Gastrocnemius medialis (tissue), 4 donors: Measurements from ENCODE around the gene BCL11B. TPM values are rescaled to one million over a fixed set of nuclear protein-coding genes. Genes with fewer than 3 reads are reported as not detected.

Source experiments
- ATAC-seq, 2 donors: fragments of 150-250 bp; one replicate each; pipeline ENCODE4 v1.9.1; 2016
- DNase-seq, 2 donors: peaks; one replicate each; pipeline ENCODE4 v3.0.0-alpha.2; 2019
- H3K27ac ChIP-seq, 4 donors: fragments of 200-600 bp; sonication (generic); 1 replicate in 1 of 4; 2 replicates in 3 of 4; pipeline ENCODE4 v1.5.1; 2016 to 2018; ENCODE audit warnings: mild to moderate bottlenecking in 2 of 4, moderate library complexity in 1 of 4
- H3K27me3 ChIP-seq, 3 donors: fragments of 200-600 bp; sonication (generic) in 2 of 3; 1 replicate in 1 of 3; 2 replicates in 2 of 3; pipeline versions ENCODE4 v1.5.1 to v1.6.0; 2016 to 2019; ENCODE audit warnings: mild to moderate bottlenecking in 1 of 3, moderate library complexity in 1 of 3
- H3K36me3 ChIP-seq, 2 donors: fragments of 200-600 bp; sonication (generic) in 1 of 2; one replicate each; pipeline ENCODE4 v1.5.1; 2017 to 2018
- H3K4me1 ChIP-seq, 2 donors: fragments of 200-600 bp; sonication (generic) in 1 of 2; one replicate each; pipeline ENCODE4 v1.5.1; 2016 to 2017; ENCODE audit warnings: mild to moderate bottlenecking in 2 of 2
- H3K4me3 ChIP-seq, 4 donors: fragments of 200-600 bp; sonication (generic) in 3 of 4; 1 replicate in 1 of 4; 2 replicates in 3 of 4; pipeline ENCODE4 v1.5.1; 2016 to 2019; ENCODE audit warnings: mild to moderate bottlenecking in 2 of 4
- H3K9me3 ChIP-seq, 3 donors: fragments of 200-600 bp; sonication (generic) in 2 of 3; 1 replicate in 1 of 3; 2 replicates in 2 of 3; pipeline ENCODE4 v1.5.1; 2016 to 2019
- POLR2A ChIP-seq, 2 donors: fragments of 450-650 bp; IDR thresholded peaks; one replicate each; pipeline ENCODE4 v1.6.1; 2017; ENCODE audit warnings: antibody characterized with exemption in 2 of 2, mild to moderate bottlenecking in 2 of 2, moderate library complexity in 2 of 2
- in situ Hi-C, 4 donors: fragments of 200-750 bp; cut with MboI; loops; one replicate each; pipeline versions ENCODE4 v1.15.0 to v1.8.0; 2017; ENCODE audit warnings: low sequenced_read_pairs in 4 of 4
- intact Hi-C: fragments of 100-400 bp; cut with DNase I; formaldehyde crosslinking; loops from one replicate; pipeline ENCODE4 v1.15.1; 2023; ENCODE audit warnings: low total_unique reads
- total RNA-seq, 4 donors: library from RNA; depleted of rRNA; stranded (reverse); fragments of >200 nt; gene quantifications; one replicate each; pipeline versions ENCODE4 v1.1.0 to v1.2.3, GENCODE V29; 2016
- TF ChIP-seq, protein P1 (sequence below), 5 experiments: fragments of 450-650 bp in 3 of 5; fragments of 200-600 bp in 2 of 5; sonication (generic) in 2 of 5; IDR thresholded peaks in 4 of 5; conservative IDR thresholded peaks in 1 of 5; 1 replicate in 4 of 5; 2 replicates in 1 of 5; pipeline ENCODE4 v1.5.1; 2016 to 2019; ENCODE audit warnings: antibody characterized with exemption in 5 of 5, mild to moderate bottlenecking in 3 of 5, moderate library complexity in 3 of 5

The BCL11B gene
- total RNA-seq, 4 donors from 2014 or later = 0.05 to 0.62 (median 0.18) TPM; not detected in 1

DNA sequence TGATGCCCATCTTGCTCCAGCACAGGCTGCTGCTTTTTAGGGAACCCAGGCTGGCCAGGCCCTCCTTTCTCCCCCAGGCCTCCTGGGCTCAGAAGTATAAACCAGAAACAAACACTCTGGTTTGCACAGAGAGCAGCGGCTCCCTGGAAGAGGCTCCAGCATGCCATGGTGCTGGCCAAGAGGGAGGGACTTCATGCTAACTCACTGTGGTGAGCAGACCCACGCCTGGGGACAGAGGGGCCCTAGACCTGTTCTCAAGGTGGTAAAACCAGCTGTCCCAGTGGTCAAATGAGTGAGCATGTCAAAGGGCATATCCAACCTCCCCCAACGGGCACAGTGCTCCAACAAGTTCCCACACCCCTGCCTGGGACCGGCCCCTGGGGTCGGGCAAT lies 15.5 kb downstream of the BCL11B start:
- Histone ChIP-seq H3K27me3 (peaks cover 0 to 24% (median 6%) of the 10 kb centered on the region in 3 donors), H3K36me3 (no peaks in the 10 kb centered on the region), H3K9me3 (no peaks in the 10 kb centered on the region), H3K4me1 (no peaks in the 10 kb centered on the region), H3K4me3 (no peak overlapping the region), H3K27ac (no peak overlapping the region)
- DNase-seq (no peak), ATAC-seq (no peak)
- in situ Hi-C loops (loop anchor here in 1 of 4 donors (25.0 kb wide), 1 partner anchor 1119 kb away; no protein-coding TSS in a partner anchor), intact Hi-C loops (no loop called here)
- TF ChIP-seq POLR2A (IDR thresholded peaks at IDR 0.05) = no peak
- TF ChIP-seq, protein P1, sequence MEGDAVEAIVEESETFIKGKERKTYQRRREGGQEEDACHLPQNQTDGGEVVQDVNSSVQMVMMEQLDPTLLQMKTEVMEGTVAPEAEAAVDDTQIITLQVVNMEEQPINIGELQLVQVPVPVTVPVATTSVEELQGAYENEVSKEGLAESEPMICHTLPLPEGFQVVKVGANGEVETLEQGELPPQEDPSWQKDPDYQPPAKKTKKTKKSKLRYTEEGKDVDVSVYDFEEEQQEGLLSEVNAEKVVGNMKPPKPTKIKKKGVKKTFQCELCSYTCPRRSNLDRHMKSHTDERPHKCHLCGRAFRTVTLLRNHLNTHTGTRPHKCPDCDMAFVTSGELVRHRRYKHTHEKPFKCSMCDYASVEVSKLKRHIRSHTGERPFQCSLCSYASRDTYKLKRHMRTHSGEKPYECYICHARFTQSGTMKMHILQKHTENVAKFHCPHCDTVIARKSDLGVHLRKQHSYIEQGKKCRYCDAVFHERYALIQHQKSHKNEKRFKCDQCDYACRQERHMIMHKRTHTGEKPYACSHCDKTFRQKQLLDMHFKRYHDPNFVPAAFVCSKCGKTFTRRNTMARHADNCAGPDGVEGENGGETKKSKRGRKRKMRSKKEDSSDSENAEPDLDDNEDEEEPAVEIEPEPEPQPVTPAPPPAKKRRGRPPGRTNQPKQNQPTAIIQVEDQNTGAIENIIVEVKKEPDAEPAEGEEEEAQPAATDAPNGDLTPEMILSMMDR (IDR thresholded peaks at IDR 0.05 in 4 of 5, conservative IDR thresholded peaks at IDR 0.05 in 1 of 5) = no peak

DNA sequence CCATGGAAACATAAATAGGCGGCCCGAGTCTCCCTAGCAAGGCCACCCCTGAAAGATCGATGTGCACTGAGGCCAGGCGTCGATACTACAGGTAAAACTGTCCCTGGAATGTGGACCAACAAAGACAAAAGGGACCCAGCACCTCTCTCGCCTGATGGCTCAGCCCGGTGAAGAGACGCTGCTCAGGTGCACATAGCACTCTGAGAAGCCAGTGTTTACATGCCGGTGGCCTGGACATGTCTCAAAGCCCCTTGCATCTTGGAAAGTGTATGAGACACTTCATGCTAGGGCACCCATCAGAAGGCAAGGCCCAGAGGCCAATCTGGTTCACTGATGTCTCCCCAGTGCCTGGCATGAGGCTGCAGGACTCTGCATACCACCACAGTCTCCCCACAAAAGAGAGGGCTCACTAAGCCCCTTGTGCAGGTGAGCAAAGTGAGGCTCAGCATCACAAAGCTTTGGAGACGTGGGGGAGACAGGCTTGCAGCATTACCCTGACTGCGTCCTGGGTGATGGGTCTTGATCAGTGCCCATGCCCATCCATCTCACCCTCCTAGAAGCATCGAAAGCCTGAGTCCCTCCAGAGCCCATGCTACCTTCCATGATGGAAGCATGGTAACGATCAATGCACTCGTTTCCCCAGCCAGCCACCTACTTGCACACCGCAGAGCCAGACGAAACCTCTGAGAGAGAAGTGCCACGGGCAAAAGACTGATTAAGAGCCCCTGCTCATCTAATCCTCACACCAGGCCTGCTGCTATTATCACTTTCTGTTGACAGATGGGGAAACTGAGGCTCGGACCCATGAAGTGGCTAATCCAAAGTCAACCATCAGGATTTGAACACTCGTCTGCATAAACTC lies 16.1 kb downstream of the BCL11B start:
- Histone ChIP-seq H3K4me3 (no peak overlapping the region), H3K27ac (no peak overlapping the region), H3K4me1 (no peaks in the 10 kb centered on the region), H3K9me3 (no peaks in the 10 kb centered on the region), H3K27me3 (peaks cover 0 to 26% (median 3%) of the 10 kb centered on the region in 3 donors), H3K36me3 (no peaks in the 10 kb centered on the region)
- ATAC-seq (no peak), DNase-seq (no peak)
- no peak for TF ChIP-seq POLR2A (IDR thresholded peaks at IDR 0.05)
- TF ChIP-seq, protein P1 (IDR thresholded peaks at IDR 0.05 in 4 of 5, conservative IDR thresholded peaks at IDR 0.05 in 1 of 5) = no peak
- in situ Hi-C loops (loop anchor here in 1 of 4 donors (25.0 kb wide), 1 partner anchor 1119 kb away; no protein-coding TSS in a partner anchor), intact Hi-C loops (no loop called here)

DNA sequence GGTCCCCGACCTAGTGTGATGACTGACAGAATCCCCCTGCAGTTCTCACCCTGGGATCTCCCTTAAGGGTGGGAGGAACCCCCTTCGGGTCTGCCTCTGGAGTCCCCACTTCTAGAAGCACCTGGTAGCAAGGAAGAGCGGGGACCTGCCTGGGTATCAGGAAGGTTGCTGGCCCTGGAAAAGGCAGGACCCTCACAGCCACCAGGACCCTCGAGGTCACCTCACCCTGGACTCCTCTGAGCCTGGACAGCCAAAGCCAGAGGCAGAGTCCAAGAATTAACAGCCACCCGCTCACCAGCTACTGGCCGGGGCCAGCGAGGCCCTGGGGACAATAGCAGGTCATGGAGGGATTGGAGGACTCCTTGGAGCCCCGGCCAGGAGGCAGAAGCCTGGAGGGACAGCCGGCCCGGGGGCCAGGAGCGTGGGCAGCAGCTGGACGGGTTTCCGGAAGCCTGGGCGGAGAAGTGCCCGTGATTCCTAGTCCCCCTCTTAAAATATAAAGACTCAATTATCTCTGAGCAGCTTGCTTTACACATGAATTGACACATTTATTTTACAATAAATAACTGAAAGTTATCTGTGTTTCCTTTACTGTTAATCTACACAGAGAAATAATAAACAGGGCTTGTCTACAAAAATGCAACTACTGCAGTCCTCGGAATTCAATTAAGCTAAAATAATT lies 17.5 kb downstream of the BCL11B start:
- TF ChIP-seq, protein P1 (IDR thresholded peaks at IDR 0.05 in 4 of 5, conservative IDR thresholded peaks at IDR 0.05 in 1 of 5) = no peak
- no peak for TF ChIP-seq POLR2A (IDR thresholded peaks at IDR 0.05)
- no peaks in the 10 kb centered on the region for H3K9me3 ChIP-seq
- no peak overlapping the region for H3K27ac ChIP-seq
- no peaks in the 10 kb centered on the region for H3K36me3 ChIP-seq
- ATAC-seq (no peak), DNase-seq (no peak)
- intact Hi-C loops = no loop called here
- H3K4me3 ChIP-seq = no peak overlapping the region
- H3K27me3 ChIP-seq = peaks cover 0 to 28% (median 3%) of the 10 kb centered on the region in 3 donors
- H3K4me1 ChIP-seq = no peaks in the 10 kb centered on the region
- in situ Hi-C loops = loop anchor here in 1 of 4 donors (25.0 kb wide), 1 partner anchor 1117 kb away; no protein-coding TSS in a partner anchor

DNA sequence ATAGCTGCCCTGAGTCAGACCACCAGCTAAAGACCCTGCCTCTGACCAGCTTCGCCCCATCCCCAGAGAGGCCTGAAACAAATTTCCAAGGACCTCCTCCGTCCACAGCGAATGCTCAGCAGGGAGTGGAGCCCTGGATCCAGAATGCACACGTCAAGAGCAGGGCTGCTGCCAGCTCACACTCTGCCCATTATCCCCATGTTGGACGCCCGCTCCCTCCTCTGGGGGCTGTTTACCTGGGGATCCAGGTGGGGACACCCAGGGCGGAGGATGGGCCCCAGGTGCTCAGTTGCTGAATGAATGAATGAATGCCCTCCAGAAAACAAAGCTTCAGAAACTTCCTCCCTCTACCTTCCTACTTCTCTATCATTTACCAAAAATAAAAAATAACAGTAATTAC lies 18.1 kb downstream of the BCL11B start:
- DNase-seq = no peak
- no peaks in the 10 kb centered on the region for H3K36me3 ChIP-seq
- in situ Hi-C loops (loop anchor here in 1 of 4 donors (25.0 kb wide), 1 partner anchor 1117 kb away; no protein-coding TSS in a partner anchor), intact Hi-C loops (no loop called here)
- H3K27me3 ChIP-seq = peaks cover 0 to 26% (median 3%) of the 10 kb centered on the region in 3 donors
- no peak overlapping the region for H3K4me3 ChIP-seq
- H3K9me3 ChIP-seq = no peaks in the 10 kb centered on the region
- H3K27ac ChIP-seq = no peak overlapping the region
- no peak for ATAC-seq
- no peaks in the 10 kb centered on the region for H3K4me1 ChIP-seq
- TF ChIP-seq, protein P1 (IDR thresholded peaks at IDR 0.05 in 4 of 5, conservative IDR thresholded peaks at IDR 0.05 in 1 of 5) = no peak
